HCT116 (cell line): ENCODE measurements around the gene TNRC6C. TPM values are rescaled to one million over a fixed set of nuclear protein-coding genes. Genes with fewer than 3 reads are reported as not detected.

ENCODE experiments used
- ATAC-seq: fragments of 200-7000 bp; cut with Tn5 transposase; 2 replicates; pipeline ENCODE4 v1.9.1; 2020; ENCODE audit warnings: mild to moderate bottlenecking, moderate library complexity
- BruUV-seq: library from RNA; stranded (reverse); fragments of 400-500 nt; replicated peaks from 2 replicates; lab custom pipeline; 2021; lab: Mats Ljungman, UMichigan
- CTCF ChIA-PET: fragments of 300-600 bp; sonication (Branson Sonifier 250); formaldehyde crosslinking; loops from one replicate; lab custom pipeline; 2021; ENCODE audit warnings: antibody characterized with exemption; lab: Charles Lee
- POLR2A ChIA-PET: fragments of 300-600, 350-600 bp; sonication (Branson Sonifier 250); formaldehyde crosslinking; loops from one replicate; lab custom pipeline; 2021; ENCODE audit warnings: antibody characterized with exemption; lab: Charles Lee
- RAD21 ChIA-PET, 2 experiments: fragments of 300-600 bp; sonication (Branson Sonifier 250); formaldehyde crosslinking; loops; one replicate each; lab custom pipeline; 2023; ENCODE audit warnings: low total read pairs in 2 of 2; ENCODE audit not compliant: uncharacterized antibody in 2 of 2, unreplicated experiment in 2 of 2, low non-redundant PET in 1 of 2; lab: Charles Lee
- DNase-seq: peaks from one replicate; pipeline ENCODE4 v3.0.0-alpha.2; 2010; ENCODE audit warnings: low read depth, low spot score
- H2AFZ ChIP-seq: fragments of 200-600 bp; shearing (Covaris generic), sonication (generic); 2 replicates; pipeline ENCODE4 v1.6.1; 2017; ENCODE audit warnings: low read depth, mixed run types, mixed read lengths, antibody characterized with exemption, low read length; ENCODE audit not compliant: poor library complexity, severe bottlenecking
- H3K27ac ChIP-seq: 2 replicates; pipeline ENCODE4 v1.5.1; 2012; ENCODE audit warnings: low read depth, low read length
- H3K27me3 ChIP-seq: fragments of 200-600 bp; sonication (generic); 2 replicates; pipeline ENCODE4 v1.6.1; 2016; ENCODE audit warnings: mixed run types, low read length, mixed read lengths; ENCODE audit not compliant: insufficient read depth
- H3K36me3 ChIP-seq, 2 experiments: fragments of 200-500 bp in 1 of 2; fragments of 200-600 bp in 1 of 2; sonication (Bioruptor generic) in 1 of 2; sonication (generic) in 1 of 2; 2 replicates each; pipeline versions ENCODE4 v1.5.1 to v1.6.1; 2014 to 2016; ENCODE audit warnings: low read length in 2 of 2, inconsistent platforms in 1 of 2, mixed read lengths in 1 of 2, mixed run types in 1 of 2; ENCODE audit not compliant: insufficient read depth in 2 of 2, control insufficient read depth in 1 of 2
- H3K4me1 ChIP-seq, 2 experiments: fragments of 200-600 bp in 1 of 2; sonication (generic) in 1 of 2; 2 replicates each; pipeline versions ENCODE4 v1.5.1 to v1.6.1; 2012 to 2017; ENCODE audit warnings: low read length in 2 of 2, inconsistent platforms in 1 of 2, mild to moderate bottlenecking in 1 of 2, mixed read lengths in 1 of 2, mixed run types in 1 of 2, moderate library complexity in 1 of 2; ENCODE audit not compliant: insufficient read depth in 2 of 2, control insufficient read depth in 1 of 2
- H3K4me2 ChIP-seq: fragments of 200-600 bp; sonication (generic); 2 replicates; pipeline ENCODE4 v1.6.1; 2017; ENCODE audit warnings: mixed run types, low read length, mixed read lengths
- H3K4me3 ChIP-seq, 2 experiments: fragments of 200-600 bp in 1 of 2; sonication (generic) in 1 of 2; replicated peaks in 1 of 2; 2 replicates each; pipeline ENCODE4 v1.5.1; 2011 to 2016; ENCODE audit warnings: low read length in 2 of 2, control low read depth in 1 of 2, low read depth in 1 of 2, mild to moderate bottlenecking in 1 of 2, mixed read lengths in 1 of 2, mixed run types in 1 of 2
- H3K79me2 ChIP-seq: fragments of 200-600 bp; sonication (generic); 2 replicates; pipeline ENCODE4 v1.6.1; 2017; ENCODE audit warnings: mild to moderate bottlenecking, mixed run types, low read length, moderate library complexity, mixed read lengths; ENCODE audit not compliant: insufficient read depth
- H3K9ac ChIP-seq: fragments of 200-600 bp; sonication (generic); 2 replicates; pipeline ENCODE4 v1.6.1; 2016; ENCODE audit warnings: low read length, mixed read lengths
- H3K9me2 ChIP-seq: fragments of 200-600 bp; sonication (generic), shearing (Covaris generic); 2 replicates; pipeline ENCODE4 v1.6.1; 2017; ENCODE audit warnings: mixed run types, mild to moderate bottlenecking, moderate library complexity; ENCODE audit not compliant: insufficient read depth
- H3K9me3 ChIP-seq, 2 experiments: fragments of 200-500 bp in 1 of 2; fragments of 200-600 bp in 1 of 2; sonication (Bioruptor generic) in 1 of 2; sonication (generic) in 1 of 2; 2 replicates each; pipeline ENCODE4 v1.6.1; 2014 to 2017; ENCODE audit warnings: low read length in 2 of 2, mixed read lengths in 2 of 2, inconsistent platforms in 1 of 2, low read depth in 1 of 2, mild to moderate bottlenecking in 1 of 2, mixed run types in 1 of 2, moderate library complexity in 1 of 2; ENCODE audit not compliant: control insufficient read depth in 1 of 2, insufficient read depth in 1 of 2
- H4K20me1 ChIP-seq: fragments of 200-600 bp; sonication (generic), shearing (Covaris generic); 2 replicates; pipeline ENCODE4 v1.6.1; 2017; ENCODE audit warnings: mixed run types, mild to moderate bottlenecking, moderate library complexity; ENCODE audit not compliant: insufficient read depth
- ELF1 ChIP-seq: IDR thresholded peaks from 2 replicates; pipeline ENCODE4 v1.6.1; 2012; ENCODE audit warnings: low read depth, borderline replicate concordance
- EZH2 ChIP-seq: fragments of 200-600 bp; sonication (generic); IDR thresholded peaks from 2 replicates; pipeline ENCODE4 v1.6.1; 2017; ENCODE audit warnings: antibody characterized with exemption, mixed run types
- FOSL1 ChIP-seq: IDR thresholded peaks from 2 replicates; pipeline ENCODE4 v1.6.1; 2012; ENCODE audit warnings: low read depth
- RAD21 ChIP-seq: IDR thresholded peaks from 2 replicates; pipeline ENCODE4 v1.6.1; 2012; ENCODE audit warnings: low read depth, mild to moderate bottlenecking
- SIN3A ChIP-seq: IDR thresholded peaks from 2 replicates; pipeline ENCODE4 v1.6.1; 2012; ENCODE audit warnings: low read depth
- SRF ChIP-seq: IDR thresholded peaks from 2 replicates; pipeline ENCODE4 v1.6.1; 2012; ENCODE audit warnings: low read depth
- TCF7L2 ChIP-seq: IDR thresholded peaks from 2 replicates; pipeline ENCODE4 v1.7.0; 2011; ENCODE audit warnings: borderline replicate concordance, inconsistent platforms; ENCODE audit not compliant: insufficient read depth, insufficient read length; ENCODE audit errors: extremely low read depth
- intact Hi-C: fragments of 100-400 bp; cut with micrococcal nuclease; formaldehyde crosslinking; loops from 2 replicates; pipeline ENCODE4 v1.10.0; 2022
- total RNA-seq: library from RNA; stranded (reverse); gene quantifications from one replicate; pipeline ENCODE4 v1.2.1, GENCODE V29; 2021; ENCODE audit not compliant: unreplicated experiment
- TF ChIP-seq, protein P1 (sequence below), 3 experiments: fragments of 200-600 bp in 1 of 3; sonication (generic) in 1 of 3; IDR thresholded peaks in 2 of 3; conservative IDR thresholded peaks in 1 of 3; 2 replicates each; pipeline ENCODE4 v1.5.1; 2012 to 2017; ENCODE audit warnings: low read depth in 2 of 3, low read length in 2 of 3, antibody characterized with exemption in 1 of 3, borderline replicate concordance in 1 of 3, control low read depth in 1 of 3, mild to moderate bottlenecking in 1 of 3, mixed read lengths in 1 of 3, mixed run types in 1 of 3, moderate library complexity in 1 of 3; ENCODE audit not compliant: insufficient read depth in 1 of 3
- TF ChIP-seq, protein P2 (sequence below): IDR thresholded peaks from 2 replicates; pipeline ENCODE4 v1.6.1; 2011; ENCODE audit warnings: mild to moderate bottlenecking, low read length, moderate library complexity; ENCODE audit not compliant: insufficient replicate concordance; ENCODE audit errors: extremely low read depth

TNRC6C gene
- total RNA-seq, 1 experiment from 2014 or later: 23.4 TPM

DNA sequence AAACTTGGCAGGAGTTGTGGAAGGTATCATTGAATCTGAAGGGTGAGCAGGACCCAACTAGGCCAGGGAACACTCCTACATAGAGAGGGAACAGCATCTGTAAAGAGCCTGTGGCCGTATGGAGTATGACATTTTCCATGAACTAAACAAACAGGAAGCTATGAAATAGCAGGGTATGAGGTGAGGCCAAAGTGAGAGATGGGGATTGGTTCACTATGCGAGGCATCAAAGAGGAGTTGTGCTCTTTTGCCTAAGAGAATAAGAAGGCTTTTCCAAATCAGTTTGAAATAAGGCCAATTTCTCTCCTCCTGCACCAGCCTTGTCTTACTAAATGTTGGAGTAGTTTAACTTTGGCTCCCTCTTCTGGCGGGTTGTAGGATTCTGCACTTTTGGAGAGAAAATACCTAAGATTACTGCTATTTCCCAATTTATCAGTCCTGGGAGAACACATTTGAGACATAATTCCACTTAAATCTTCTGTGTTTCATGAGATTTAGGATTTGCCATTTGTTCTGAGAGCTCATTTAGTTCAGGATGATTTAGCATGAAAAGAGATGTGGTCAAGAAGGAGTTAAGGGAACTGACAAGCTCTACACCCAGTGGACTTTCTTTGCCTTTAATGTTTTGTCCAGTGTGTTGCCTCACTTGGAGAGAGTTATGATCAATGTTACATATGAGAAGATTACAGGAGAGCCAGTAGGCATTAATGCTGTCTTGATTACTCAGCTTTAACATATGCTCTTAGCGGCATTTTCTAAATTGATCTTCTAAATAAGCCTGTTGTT lies 55.4 kb downstream of the TNRC6C start:
- peak; percentile 54 for DNase-seq
- Histone ChIP-seq H4K20me1 (no peaks in the 10 kb centered on the region), H3K9me3 (no peaks in the 10 kb centered on the region), H3K79me2 (no peaks in the 10 kb centered on the region), H3K4me3 (no peak overlapping the region), H2AFZ (no peak overlapping the region), H3K27ac (no peak overlapping the region), H3K27me3 (no peaks in the 10 kb centered on the region), H3K4me1 (no peaks in the 10 kb centered on the region), H3K9me2 (no peaks in the 10 kb centered on the region), H3K36me3 (no peaks in the 10 kb centered on the region), H3K9ac (no peak overlapping the region), H3K4me2 (no peak overlapping the region)
- intact Hi-C loops: loop anchor here (1.0 kb wide), 3 partner anchors 100 to 472 kb away; no protein-coding TSS in a partner anchor
- CTCF ChIA-PET: interaction anchor here (0.6 to 3.0 kb wide), 24 partner anchors 9 to 584 kb away, joined by 3 to 38 read pairs (median 4); partner anchors contain the start of genes AFMID and TNRC6C
- BruUV-seq: no TSS peak
- POLR2A ChIA-PET: interaction anchor here (1.2 kb wide), 1 partner anchor 55 kb away, joined by 4 read pairs; the partner anchor contains the start of gene TNRC6C
- peak; percentile 92 for ATAC-seq
- RAD21 ChIA-PET: interaction anchor here (0.8 to 1.9 kb wide), 5 partner anchors 66 to 471 kb away, joined by 3 to 7 read pairs (median 5); no protein-coding TSS in a partner anchor
- TF ChIP-seq ELF1: no peak
- TF ChIP-seq, protein P1, sequence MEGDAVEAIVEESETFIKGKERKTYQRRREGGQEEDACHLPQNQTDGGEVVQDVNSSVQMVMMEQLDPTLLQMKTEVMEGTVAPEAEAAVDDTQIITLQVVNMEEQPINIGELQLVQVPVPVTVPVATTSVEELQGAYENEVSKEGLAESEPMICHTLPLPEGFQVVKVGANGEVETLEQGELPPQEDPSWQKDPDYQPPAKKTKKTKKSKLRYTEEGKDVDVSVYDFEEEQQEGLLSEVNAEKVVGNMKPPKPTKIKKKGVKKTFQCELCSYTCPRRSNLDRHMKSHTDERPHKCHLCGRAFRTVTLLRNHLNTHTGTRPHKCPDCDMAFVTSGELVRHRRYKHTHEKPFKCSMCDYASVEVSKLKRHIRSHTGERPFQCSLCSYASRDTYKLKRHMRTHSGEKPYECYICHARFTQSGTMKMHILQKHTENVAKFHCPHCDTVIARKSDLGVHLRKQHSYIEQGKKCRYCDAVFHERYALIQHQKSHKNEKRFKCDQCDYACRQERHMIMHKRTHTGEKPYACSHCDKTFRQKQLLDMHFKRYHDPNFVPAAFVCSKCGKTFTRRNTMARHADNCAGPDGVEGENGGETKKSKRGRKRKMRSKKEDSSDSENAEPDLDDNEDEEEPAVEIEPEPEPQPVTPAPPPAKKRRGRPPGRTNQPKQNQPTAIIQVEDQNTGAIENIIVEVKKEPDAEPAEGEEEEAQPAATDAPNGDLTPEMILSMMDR (IDR thresholded peaks at IDR 0.05 in 2 of 3, conservative IDR thresholded peaks at IDR 0.05 in 1 of 3; ENCODE audit: borderline replicate concordance in 1 of 3, insufficient read depth in 1 of 3, low read depth in 2 of 3, low read length in 2 of 3): peak; percentile 87 to 100 (median 93)
- no peak for TF ChIP-seq EZH2
- peak; percentile 98 for TF ChIP-seq RAD21
- no peak for TF ChIP-seq FOSL1
- TF ChIP-seq, protein P2, sequence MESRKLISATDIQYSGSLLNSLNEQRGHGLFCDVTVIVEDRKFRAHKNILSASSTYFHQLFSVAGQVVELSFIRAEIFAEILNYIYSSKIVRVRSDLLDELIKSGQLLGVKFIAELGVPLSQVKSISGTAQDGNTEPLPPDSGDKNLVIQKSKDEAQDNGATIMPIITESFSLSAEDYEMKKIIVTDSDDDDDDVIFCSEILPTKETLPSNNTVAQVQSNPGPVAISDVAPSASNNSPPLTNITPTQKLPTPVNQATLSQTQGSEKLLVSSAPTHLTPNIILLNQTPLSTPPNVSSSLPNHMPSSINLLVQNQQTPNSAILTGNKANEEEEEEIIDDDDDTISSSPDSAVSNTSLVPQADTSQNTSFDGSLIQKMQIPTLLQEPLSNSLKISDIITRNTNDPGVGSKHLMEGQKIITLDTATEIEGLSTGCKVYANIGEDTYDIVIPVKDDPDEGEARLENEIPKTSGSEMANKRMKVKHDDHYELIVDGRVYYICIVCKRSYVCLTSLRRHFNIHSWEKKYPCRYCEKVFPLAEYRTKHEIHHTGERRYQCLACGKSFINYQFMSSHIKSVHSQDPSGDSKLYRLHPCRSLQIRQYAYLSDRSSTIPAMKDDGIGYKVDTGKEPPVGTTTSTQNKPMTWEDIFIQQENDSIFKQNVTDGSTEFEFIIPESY: no peak
- no peak for TF ChIP-seq SIN3A
- no peak for TF ChIP-seq SRF
- no peak for TF ChIP-seq TCF7L2
